ENCODE results near the gene RALGDS. TPM values are rescaled to one million over a fixed set of nuclear protein-coding genes. Genes with fewer than 3 reads are reported as not detected.
A peak's percentile ranks its signal among the peaks of the same experiment; 100 is the strongest.

The RALGDS gene
- total and polyA plus RNA-seq, 9 of the 15 experiments (the other 6 are each of a cell fraction or from before 2014, with no cell fraction given) = 0.75 to 43.3 (median 27.1) TPM

DNA sequence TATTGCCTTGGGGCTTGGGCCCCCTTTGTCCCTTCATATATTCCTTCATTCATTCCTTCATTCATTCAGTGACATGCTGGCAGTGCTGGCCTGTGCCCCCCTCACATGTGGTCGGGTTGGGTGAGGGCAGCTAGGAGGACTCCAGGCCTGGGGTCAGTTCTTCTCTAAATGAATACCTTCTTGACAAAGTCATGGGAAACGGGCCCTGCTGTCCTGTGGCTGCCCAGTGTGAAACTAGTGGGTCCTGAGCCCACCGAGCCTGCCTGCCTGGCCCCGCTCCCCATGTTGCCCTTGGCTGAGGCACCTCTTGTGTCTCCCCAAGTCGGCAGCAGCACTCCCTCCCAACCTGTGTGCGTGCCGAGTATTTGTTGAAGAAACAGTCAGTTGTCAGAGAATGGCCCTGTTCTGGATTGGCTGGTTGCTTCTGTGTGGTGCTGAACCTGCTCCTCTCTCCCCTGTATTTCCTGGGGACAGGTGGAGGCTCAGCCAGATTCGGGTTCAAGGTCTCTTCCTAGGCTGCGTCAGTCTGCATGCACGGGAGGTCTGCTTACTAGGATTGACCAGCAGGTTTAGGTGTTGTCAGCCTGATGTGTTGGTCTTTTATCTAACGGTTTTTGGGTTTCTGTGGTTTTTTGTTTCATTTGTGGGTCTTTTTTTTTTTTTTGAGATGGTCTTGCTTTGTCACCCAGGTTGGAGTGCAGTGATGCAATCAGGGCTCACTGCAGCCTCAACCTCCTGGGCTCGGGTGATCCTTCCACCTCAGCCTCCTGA, 62.3 kb downstream of the RALGDS start (continued):
- TF ChIP-seq ZNF184 (CRISPR knock-in tag; IDR thresholded peaks at IDR 0.05) = no peak
- TF ChIP-seq E2F3 (CRISPR knock-in tag; IDR thresholded peaks at IDR 0.05) = no peak
- TF ChIP-seq WHSC1 (IDR thresholded peaks at IDR 0.05; ENCODE audit: low read length) = no peak
- TF ChIP-seq, protein P1, sequence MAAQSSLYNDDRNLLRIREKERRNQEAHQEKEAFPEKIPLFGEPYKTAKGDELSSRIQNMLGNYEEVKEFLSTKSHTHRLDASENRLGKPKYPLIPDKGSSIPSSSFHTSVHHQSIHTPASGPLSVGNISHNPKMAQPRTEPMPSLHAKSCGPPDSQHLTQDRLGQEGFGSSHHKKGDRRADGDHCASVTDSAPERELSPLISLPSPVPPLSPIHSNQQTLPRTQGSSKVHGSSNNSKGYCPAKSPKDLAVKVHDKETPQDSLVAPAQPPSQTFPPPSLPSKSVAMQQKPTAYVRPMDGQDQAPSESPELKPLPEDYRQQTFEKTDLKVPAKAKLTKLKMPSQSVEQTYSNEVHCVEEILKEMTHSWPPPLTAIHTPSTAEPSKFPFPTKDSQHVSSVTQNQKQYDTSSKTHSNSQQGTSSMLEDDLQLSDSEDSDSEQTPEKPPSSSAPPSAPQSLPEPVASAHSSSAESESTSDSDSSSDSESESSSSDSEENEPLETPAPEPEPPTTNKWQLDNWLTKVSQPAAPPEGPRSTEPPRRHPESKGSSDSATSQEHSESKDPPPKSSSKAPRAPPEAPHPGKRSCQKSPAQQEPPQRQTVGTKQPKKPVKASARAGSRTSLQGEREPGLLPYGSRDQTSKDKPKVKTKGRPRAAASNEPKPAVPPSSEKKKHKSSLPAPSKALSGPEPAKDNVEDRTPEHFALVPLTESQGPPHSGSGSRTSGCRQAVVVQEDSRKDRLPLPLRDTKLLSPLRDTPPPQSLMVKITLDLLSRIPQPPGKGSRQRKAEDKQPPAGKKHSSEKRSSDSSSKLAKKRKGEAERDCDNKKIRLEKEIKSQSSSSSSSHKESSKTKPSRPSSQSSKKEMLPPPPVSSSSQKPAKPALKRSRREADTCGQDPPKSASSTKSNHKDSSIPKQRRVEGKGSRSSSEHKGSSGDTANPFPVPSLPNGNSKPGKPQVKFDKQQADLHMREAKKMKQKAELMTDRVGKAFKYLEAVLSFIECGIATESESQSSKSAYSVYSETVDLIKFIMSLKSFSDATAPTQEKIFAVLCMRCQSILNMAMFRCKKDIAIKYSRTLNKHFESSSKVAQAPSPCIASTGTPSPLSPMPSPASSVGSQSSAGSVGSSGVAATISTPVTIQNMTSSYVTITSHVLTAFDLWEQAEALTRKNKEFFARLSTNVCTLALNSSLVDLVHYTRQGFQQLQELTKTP (IDR thresholded peaks at IDR 0.05; ENCODE audit: low read depth in 1 of 2, partially characterized antibody in 2 of 2) = no peak
- TF ChIP-seq NONO (IDR thresholded peaks at IDR 0.05; ENCODE audit: low read depth in 2 of 2, low read length in 1 of 2) = no peak
- TF ChIP-seq PML (IDR thresholded peaks at IDR 0.05; ENCODE audit: low read length) = no peak
- TF ChIP-seq, protein P2, sequence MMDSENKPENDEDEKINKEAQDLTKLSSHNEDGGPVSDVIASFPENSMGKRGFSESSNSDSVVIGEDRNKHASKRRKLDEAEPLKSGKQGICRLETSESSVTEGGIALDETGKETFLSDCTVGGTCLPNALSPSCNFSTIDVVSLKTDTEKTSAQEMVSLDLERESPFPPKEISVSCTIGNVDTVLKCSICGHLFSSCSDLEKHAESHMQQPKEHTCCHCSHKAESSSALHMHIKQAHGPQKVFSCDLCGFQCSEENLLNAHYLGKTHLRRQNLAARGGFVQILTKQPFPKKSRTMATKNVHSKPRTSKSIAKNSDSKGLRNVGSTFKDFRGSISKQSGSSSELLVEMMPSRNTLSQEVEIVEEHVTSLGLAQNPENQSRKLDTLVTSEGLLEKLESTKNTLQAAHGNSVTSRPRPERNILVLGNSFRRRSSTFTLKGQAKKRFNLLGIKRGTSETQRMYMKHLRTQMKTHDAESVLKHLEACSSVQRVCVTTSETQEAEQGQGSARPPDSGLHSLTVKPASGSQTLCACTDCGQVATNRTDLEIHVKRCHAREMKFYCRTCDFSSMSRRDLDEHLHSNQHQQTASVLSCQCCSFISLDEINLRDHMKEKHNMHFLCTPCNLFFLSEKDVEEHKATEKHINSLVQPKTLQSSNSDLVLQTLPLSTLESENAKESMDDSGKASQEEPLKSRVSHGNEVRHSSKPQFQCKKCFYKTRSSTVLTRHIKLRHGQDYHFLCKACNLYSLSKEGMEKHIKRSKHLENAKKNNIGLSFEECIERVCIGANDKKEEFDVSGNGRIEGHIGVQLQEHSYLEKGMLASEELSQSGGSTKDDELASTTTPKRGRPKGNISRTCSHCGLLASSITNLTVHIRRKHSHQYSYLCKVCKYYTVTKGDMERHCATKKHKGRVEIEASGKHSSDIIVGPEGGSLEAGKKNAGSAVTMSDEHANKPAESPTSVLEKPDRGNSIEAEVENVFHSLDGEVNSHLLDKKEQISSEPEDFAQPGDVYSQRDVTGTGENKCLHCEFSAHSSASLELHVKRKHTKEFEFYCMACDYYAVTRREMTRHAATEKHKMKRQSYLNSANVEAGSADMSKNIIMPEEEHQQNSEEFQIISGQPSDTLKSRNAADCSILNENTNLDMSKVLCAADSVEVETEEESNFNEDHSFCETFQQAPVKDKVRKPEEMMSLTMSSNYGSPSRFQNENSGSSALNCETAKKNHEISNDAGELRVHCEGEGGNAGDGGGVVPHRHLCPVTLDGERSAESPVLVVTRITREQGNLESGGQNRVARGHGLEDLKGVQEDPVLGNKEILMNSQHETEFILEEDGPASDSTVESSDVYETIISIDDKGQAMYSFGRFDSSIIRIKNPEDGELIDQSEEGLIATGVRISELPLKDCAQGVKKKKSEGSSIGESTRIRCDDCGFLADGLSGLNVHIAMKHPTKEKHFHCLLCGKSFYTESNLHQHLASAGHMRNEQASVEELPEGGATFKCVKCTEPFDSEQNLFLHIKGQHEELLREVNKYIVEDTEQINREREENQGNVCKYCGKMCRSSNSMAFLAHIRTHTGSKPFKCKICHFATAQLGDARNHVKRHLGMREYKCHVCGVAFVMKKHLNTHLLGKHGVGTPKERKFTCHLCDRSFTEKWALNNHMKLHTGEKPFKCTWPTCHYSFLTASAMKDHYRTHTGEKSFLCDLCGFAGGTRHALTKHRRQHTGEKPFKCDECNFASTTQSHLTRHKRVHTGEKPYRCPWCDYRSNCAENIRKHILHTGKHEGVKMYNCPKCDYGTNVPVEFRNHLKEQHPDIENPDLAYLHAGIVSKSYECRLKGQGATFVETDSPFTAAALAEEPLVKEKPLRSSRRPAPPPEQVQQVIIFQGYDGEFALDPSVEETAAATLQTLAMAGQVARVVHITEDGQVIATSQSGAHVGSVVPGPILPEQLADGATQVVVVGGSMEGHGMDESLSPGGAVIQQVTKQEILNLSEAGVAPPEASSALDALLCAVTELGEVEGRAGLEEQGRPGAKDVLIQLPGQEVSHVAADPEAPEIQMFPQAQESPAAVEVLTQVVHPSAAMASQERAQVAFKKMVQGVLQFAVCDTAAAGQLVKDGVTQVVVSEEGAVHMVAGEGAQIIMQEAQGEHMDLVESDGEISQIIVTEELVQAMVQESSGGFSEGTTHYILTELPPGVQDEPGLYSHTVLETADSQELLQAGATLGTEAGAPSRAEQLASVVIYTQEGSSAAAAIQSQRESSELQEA (IDR thresholded peaks at IDR 0.05; ENCODE audit: low read depth) = no peak
- TF ChIP-seq ATF7 (IDR thresholded peaks at IDR 0.05) = peak; percentile 77
- TF ChIP-seq PYGO2 (tag; IDR thresholded peaks at IDR 0.05) = no peak
- TF ChIP-seq ZNF354B (CRISPR knock-in tag; IDR thresholded peaks at IDR 0.05) = no peak
- TF ChIP-seq, protein P3, sequence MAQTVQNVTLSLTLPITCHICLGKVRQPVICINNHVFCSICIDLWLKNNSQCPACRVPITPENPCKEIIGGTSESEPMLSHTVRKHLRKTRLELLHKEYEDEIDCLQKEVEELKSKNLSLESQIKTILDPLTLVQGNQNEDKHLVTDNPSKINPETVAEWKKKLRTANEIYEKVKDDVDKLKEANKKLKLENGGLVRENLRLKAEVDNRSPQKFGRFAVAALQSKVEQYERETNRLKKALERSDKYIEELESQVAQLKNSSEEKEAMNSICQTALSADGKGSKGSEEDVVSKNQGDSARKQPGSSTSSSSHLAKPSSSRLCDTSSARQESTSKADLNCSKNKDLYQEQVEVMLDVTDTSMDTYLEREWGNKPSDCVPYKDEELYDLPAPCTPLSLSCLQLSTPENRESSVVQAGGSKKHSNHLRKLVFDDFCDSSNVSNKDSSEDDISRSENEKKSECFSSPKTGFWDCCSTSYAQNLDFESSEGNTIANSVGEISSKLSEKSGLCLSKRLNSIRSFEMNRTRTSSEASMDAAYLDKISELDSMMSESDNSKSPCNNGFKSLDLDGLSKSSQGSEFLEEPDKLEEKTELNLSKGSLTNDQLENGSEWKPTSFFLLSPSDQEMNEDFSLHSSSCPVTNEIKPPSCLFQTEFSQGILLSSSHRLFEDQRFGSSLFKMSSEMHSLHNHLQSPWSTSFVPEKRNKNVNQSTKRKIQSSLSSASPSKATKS (CRISPR knock-in tag; IDR thresholded peaks at IDR 0.05) = no peak
